Measurements from ENCODE around the gene SOD2.
A peak's percentile ranks its signal among the peaks of the same experiment; 100 is the strongest.

Gene SOD2

GRCh38 chr6:159730332-159730676, 37.3 kb upstream of the SOD2 start:
- DNase-seq (ENCODE audit: low read depth in 1 of 2, low spot score in 1 of 2) = no peak
- Histone ChIP-seq H3K4me3 (replicated peaks; ENCODE audit: insufficient read depth, low read length) (no peak overlapping the region), H3K27ac (replicated peaks) (no peak overlapping the region), H3K27me3 (ENCODE audit: insufficient read depth, poor library complexity, severe bottlenecking) (no peaks in the 10 kb centered on the region)
- TF ChIP-seq SPI1 (IDR thresholded peaks at IDR 0.05; ENCODE audit: borderline replicate concordance, low read depth) = no peak
- TF ChIP-seq POLR2AphosphoS5 (IDR thresholded peaks at IDR 0.05; ENCODE audit: low read depth) = no peak
- no peak for TF ChIP-seq CTCF (IDR thresholded peaks at IDR 0.05; ENCODE audit: insufficient read depth, low read length)
- no peak for TF ChIP-seq REST (IDR thresholded peaks at IDR 0.05; ENCODE audit: insufficient replicate concordance, low read depth)
- no peak for TF ChIP-seq GABPA (IDR thresholded peaks at IDR 0.05; ENCODE audit: low read depth)

GRCh38 chr6:159729598-159730331, 36.7 kb upstream of the SOD2 start:
- peak overlapping the region; percentile 77 for H3K4me3 ChIP-seq (replicated peaks; ENCODE audit: insufficient read depth, low read length)
- DNase-seq (ENCODE audit: low read depth in 1 of 2, low spot score in 1 of 2) = peak; percentile 14 to 62
- H3K27me3 ChIP-seq (ENCODE audit: insufficient read depth, poor library complexity, severe bottlenecking) = no peaks in the 10 kb centered on the region
- no peak overlapping the region for H3K27ac ChIP-seq (replicated peaks)
- TF ChIP-seq POLR2AphosphoS5 (IDR thresholded peaks at IDR 0.05; ENCODE audit: low read depth) (no peak), SPI1 (IDR thresholded peaks at IDR 0.05; ENCODE audit: borderline replicate concordance, low read depth) (no peak), REST (IDR thresholded peaks at IDR 0.05; ENCODE audit: insufficient replicate concordance, low read depth) (no peak), GABPA (IDR thresholded peaks at IDR 0.05; ENCODE audit: low read depth) (no peak), CTCF (IDR thresholded peaks at IDR 0.05; ENCODE audit: insufficient read depth, low read length) (no peak)

GRCh38 chr6:159728531-159728964, 35.5 kb upstream of the SOD2 start:
- peak overlapping the region; percentile 92 for H3K27ac ChIP-seq (replicated peaks)
- DNase-seq (ENCODE audit: low read depth in 1 of 2, low spot score in 1 of 2) = no peak
- H3K27me3 ChIP-seq (ENCODE audit: insufficient read depth, poor library complexity, severe bottlenecking) = no peaks in the 10 kb centered on the region
- TF ChIP-seq REST (IDR thresholded peaks at IDR 0.05; ENCODE audit: insufficient replicate concordance, low read depth) = no peak
- TF ChIP-seq CTCF (IDR thresholded peaks at IDR 0.05; ENCODE audit: insufficient read depth, low read length) = no peak
- no peak for TF ChIP-seq SPI1 (IDR thresholded peaks at IDR 0.05; ENCODE audit: borderline replicate concordance, low read depth)
- TF ChIP-seq POLR2AphosphoS5 (IDR thresholded peaks at IDR 0.05; ENCODE audit: low read depth) = no peak
- peak overlapping the region; percentile 77 for H3K4me3 ChIP-seq (replicated peaks; ENCODE audit: insufficient read depth, low read length)
